SK-N-SH (cell line): ENCODE measurements around the gene BIRC6. TPM values are rescaled to one million over a fixed set of nuclear protein-coding genes. Genes with fewer than 3 reads are reported as not detected.
A peak's percentile ranks its signal among the peaks of the same experiment; 100 is the strongest.

Source experiments
- CTCF ChIA-PET: fragments of 300-600, 350-600 bp; formaldehyde crosslinking; extraction: SDS; loops from one replicate; lab custom pipeline; 2021; lab: Yijun Ruan, JAX
- POLR2A ChIA-PET: fragments of 350-600 bp; sonication (Branson Sonifier 250); formaldehyde crosslinking; extraction: SDS; loops from one replicate; lab custom pipeline; 2020; ENCODE audit warnings: antibody characterized with exemption, inconsistent platforms; lab: Yijun Ruan, JAX
- DNase-seq: peaks from one replicate; pipeline ENCODE4 v3.0.0; 2012
- H2AFZ ChIP-seq: fragments of 200-600 bp; sonication (generic); 2 replicates; pipeline ENCODE4 v1.8.1; 2016; ENCODE audit warnings: antibody characterized with exemption, mild to moderate bottlenecking, low read depth
- H3F3A ChIP-seq: fragments of 200-600 bp; sonication (generic); replicated peaks from 2 replicates; pipeline ENCODE3; 2016; ENCODE audit warnings: antibody characterized with exemption, mild to moderate bottlenecking; ENCODE audit not compliant: insufficient read depth
- H3K27ac ChIP-seq, 2 experiments: fragments of 200-500 bp in 1 of 2; fragments of 200-600 bp in 1 of 2; sonication (Bioruptor generic) in 1 of 2; sonication (generic), shearing (Covaris generic) in 1 of 2; 2 replicates each; pipeline versions ENCODE4 v1.5.1 to v1.6.1; 2014 to 2016; ENCODE audit warnings: low read depth in 2 of 2, inconsistent platforms in 1 of 2, low read length in 1 of 2, mild to moderate bottlenecking in 1 of 2, mixed read lengths in 1 of 2
- H3K27me3 ChIP-seq: fragments of 200-600 bp; sonication (generic), shearing (Covaris generic); 2 replicates; pipeline ENCODE4 v1.6.1; 2016; ENCODE audit warnings: mixed run types; ENCODE audit not compliant: insufficient read depth
- H3K36me3 ChIP-seq, 2 experiments: fragments of 200-500 bp in 1 of 2; fragments of 200-600 bp in 1 of 2; sonication (Bioruptor generic) in 1 of 2; sonication (generic) in 1 of 2; replicated peaks in 1 of 2; 2 replicates each; pipeline versions ENCODE3 to v1.5.1; 2014 to 2016; ENCODE audit warnings: low read length in 1 of 2, mild to moderate bottlenecking in 1 of 2; ENCODE audit not compliant: insufficient read depth in 2 of 2, control insufficient read depth in 1 of 2
- H3K4me1 ChIP-seq, 2 experiments: fragments of 200-500 bp in 1 of 2; fragments of 200-600 bp in 1 of 2; sonication (Bioruptor generic) in 1 of 2; sonication (generic), shearing (Covaris generic) in 1 of 2; 2 replicates each; pipeline versions ENCODE4 v1.5.1 to v1.6.1; 2014 to 2016; ENCODE audit warnings: low read depth in 1 of 2, low read length in 1 of 2, mixed run types in 1 of 2; ENCODE audit not compliant: insufficient read depth in 2 of 2, control insufficient read depth in 1 of 2
- H3K4me2 ChIP-seq: fragments of 200-600 bp; sonication (generic), shearing (Covaris generic); 2 replicates; pipeline ENCODE4 v1.6.1; 2017; ENCODE audit warnings: mixed run types
- H3K4me3 ChIP-seq, 2 experiments: fragments of 200-500 bp in 1 of 2; fragments of 200-600 bp in 1 of 2; sonication (Bioruptor generic) in 1 of 2; sonication (generic), shearing (Covaris generic) in 1 of 2; 2 replicates each; pipeline versions ENCODE4 v1.5.1 to v1.8.1; 2014 to 2016; ENCODE audit warnings: low read depth in 2 of 2, inconsistent platforms in 1 of 2, low read length in 1 of 2, mild to moderate bottlenecking in 1 of 2, mixed read lengths in 1 of 2, moderate library complexity in 1 of 2
- H3K79me2 ChIP-seq: fragments of 200-600 bp; sonication (generic); 2 replicates; pipeline ENCODE4 v1.8.1; 2017; ENCODE audit warnings: mild to moderate bottlenecking; ENCODE audit not compliant: insufficient read depth
- H3K9ac ChIP-seq: fragments of 200-600 bp; sonication (generic); 2 replicates; pipeline ENCODE4 v1.6.1; 2017; ENCODE audit warnings: mixed run types
- H3K9me2 ChIP-seq: fragments of 200-600 bp; sonication (generic); 2 replicates; pipeline ENCODE4 v1.6.1; 2017; ENCODE audit warnings: mixed run types
- H3K9me3 ChIP-seq: fragments of 200-600 bp; sonication (generic); 2 replicates; pipeline ENCODE4 v1.6.1; 2017; ENCODE audit warnings: mixed run types, mild to moderate bottlenecking, moderate library complexity
- H4K20me1 ChIP-seq: fragments of 200-600 bp; sonication (generic); 2 replicates; pipeline ENCODE4 v1.6.1; 2017; ENCODE audit warnings: mild to moderate bottlenecking, mixed run types; ENCODE audit not compliant: insufficient read depth
- CTCF ChIP-seq: fragments of 200-600 bp; sonication (generic); IDR thresholded peaks from 2 replicates; pipeline ENCODE4 v1.6.1; 2017; ENCODE audit warnings: antibody characterized with exemption, mild to moderate bottlenecking, moderate library complexity
- EP300 ChIP-seq, 2 experiments: IDR thresholded peaks; 2 replicates each; pipeline versions ENCODE4 v1.4.0 to v1.6.1; 2012; ENCODE audit warnings: borderline replicate concordance in 1 of 2, low read depth in 1 of 2, low read length in 1 of 2
- EZH2phosphoT487 ChIP-seq: fragments of 200-600 bp; sonication (generic); IDR thresholded peaks from 2 replicates; pipeline ENCODE4 v1.6.1; 2017; ENCODE audit warnings: low read depth, mixed run types, mild to moderate bottlenecking, antibody characterized with exemption, moderate library complexity, borderline replicate concordance
- FOSL2 ChIP-seq: IDR thresholded peaks from 2 replicates; pipeline ENCODE4 v1.4.0; 2012; ENCODE audit warnings: low read depth, mild to moderate bottlenecking, moderate library complexity, borderline replicate concordance
- FOXM1 ChIP-seq: IDR thresholded peaks from 2 replicates; pipeline ENCODE4 v1.4.0; 2012; ENCODE audit warnings: low read depth, mild to moderate bottlenecking
- GABPA ChIP-seq: IDR thresholded peaks from 2 replicates; pipeline ENCODE4 v1.4.0; 2012; ENCODE audit warnings: low read depth, mild to moderate bottlenecking
- JUND ChIP-seq: IDR thresholded peaks from 2 replicates; pipeline ENCODE4 v1.4.0; 2012
- MAX ChIP-seq: IDR thresholded peaks from 2 replicates; pipeline ENCODE4 v1.4.0; 2012; ENCODE audit warnings: low read depth
- MEF2A ChIP-seq: IDR thresholded peaks from 2 replicates; pipeline ENCODE4 v1.4.0; 2012; ENCODE audit warnings: low read depth, borderline replicate concordance
- NFIC ChIP-seq: IDR thresholded peaks from 2 replicates; pipeline ENCODE4 v1.4.0; 2012; ENCODE audit warnings: borderline replicate concordance
- PBX3 ChIP-seq: IDR thresholded peaks from 2 replicates; pipeline ENCODE4; 2012
- POLR2AphosphoS5 ChIP-seq: IDR thresholded peaks from 2 replicates; pipeline ENCODE4 v1.6.1; 2012; ENCODE audit warnings: low read depth, low read length
- RFX5 ChIP-seq: IDR thresholded peaks from 2 replicates; pipeline ENCODE4 v1.6.1; 2012; ENCODE audit warnings: mild to moderate bottlenecking, improper control_type of control experiment, low read length
- TCF12 ChIP-seq: IDR thresholded peaks from 2 replicates; pipeline ENCODE4 v1.4.0; 2012
- TEAD4 ChIP-seq: IDR thresholded peaks from 2 replicates; pipeline ENCODE4 v1.4.0; 2012; ENCODE audit warnings: mild to moderate bottlenecking, borderline replicate concordance; ENCODE audit not compliant: insufficient read depth
- YY1 ChIP-seq: IDR thresholded peaks from 2 replicates; pipeline ENCODE4 v1.4.0; 2012; ENCODE audit warnings: low read depth, mild to moderate bottlenecking
- WGBS: methylation state at CpG from one replicate; pipeline ENCODE4 v1.1.6; 2017; ENCODE audit warnings: low lambda C conversion rate; 5-methylcytosine and 5-hydroxymethylcytosine counted together
- polyA plus RNA-seq, 3 experiments: library from polyadenylated mRNA; depleted of rRNA; stranded (reverse); fragments of >200 nt; gene quantifications; 2 replicates each; pipeline ENCODE4 v1.2.3, GENCODE V29; 2012

The BIRC6 gene
- polyA plus RNA-seq, 1 of the 3 experiments (the other 2 are of a cell fraction): 28.9 TPM

GRCh38 chr2:32652555-32653209 lies 295.9 kb downstream of the BIRC6 start:
- H3K36me3 ChIP-seq: peaks cover 5 to 51% of the 10 kb centered on the region in 2 experiments
- H3K9ac ChIP-seq: 0 out of 2 replicates have a peak overlapping the region, but pooled peaks have one; percentile 1
- H3K4me1 ChIP-seq: peaks cover 0 to 6% of the 10 kb centered on the region in 2 experiments; a peak in 2 of 4 replicates
- no peak overlapping the region for H2AFZ ChIP-seq
- no peaks in the 10 kb centered on the region for H3K9me2 ChIP-seq
- H3K27ac ChIP-seq: peak overlapping the region; percentile 18 to 61; a peak in 3 of 4 replicates
- CTCF ChIA-PET: no interaction called here
- H3K79me2 ChIP-seq: no peaks in the 10 kb centered on the region
- WGBS: 41% methylated on average over 7 of the region's 7 CpGs
- H4K20me1 ChIP-seq: no peaks in the 10 kb centered on the region; the same call in 1 of the 2 replicates
- H3K4me3 ChIP-seq: peak overlapping the region in 1 of 2 experiments; percentile 25; a peak in 1 of 4 replicates
- no peaks in the 10 kb centered on the region for H3K9me3 ChIP-seq
- H3K4me2 ChIP-seq: peak overlapping the region; percentile 38
- DNase-seq: no peak
- POLR2A ChIA-PET: no interaction called here
- 0 out of 2 replicates have a peak, but pooled peaks have one; percentile 29 for TF ChIP-seq FOXM1
- TF ChIP-seq MEF2A: no peak
- peak in 1 of 2 experiments; percentile 58; a peak in 2 of 4 replicates for TF ChIP-seq EP300 (IDR thresholded peaks at IDR 0.05; ENCODE audit: borderline replicate concordance in 1 of 2, low read depth in 1 of 2, low read length in 1 of 2)
- TF ChIP-seq POLR2AphosphoS5: no peak
- TF ChIP-seq GABPA: no peak
- TF ChIP-seq CTCF: no peak
- TF ChIP-seq JUND: no peak; the same call in 1 of the 2 replicates
- TF ChIP-seq EZH2phosphoT487: no peak
- 0 out of 2 replicates have a peak, but pooled peaks have one; percentile 2 for TF ChIP-seq FOSL2
- TF ChIP-seq YY1: no peak
- TF ChIP-seq TEAD4: 0 out of 2 replicates have a peak, but pooled peaks have one; percentile 34
- peak; percentile 83; the same call in 1 of the 2 replicates for TF ChIP-seq NFIC
- TF ChIP-seq TCF12: peak; percentile 59
- TF ChIP-seq RFX5: no peak
- TF ChIP-seq MAX: no peak
- TF ChIP-seq PBX3: peak; percentile 27; the same call in 1 of the 2 replicates
- no peaks in the 10 kb centered on the region for H3K27me3 ChIP-seq
- H3F3A ChIP-seq: peaks cover 42% of the 10 kb centered on the region
